ENCODE measurements around the gene MX1. TPM values are rescaled to one million over a fixed set of nuclear protein-coding genes. Genes with fewer than 3 reads are reported as not detected.
A peak's percentile ranks its signal among the peaks of the same experiment; 100 is the strongest.
"Not testable (repeated sequence)": the region's sequence is repeated elsewhere in the genome, so short reads cannot be mapped to it uniquely, and the experiment has no call there.

MX1 gene
- polyA plus RNA-seq, 2 of the 4 experiments (the other 2 are of a cell fraction): 0.58 to 0.96 TPM

DNA sequence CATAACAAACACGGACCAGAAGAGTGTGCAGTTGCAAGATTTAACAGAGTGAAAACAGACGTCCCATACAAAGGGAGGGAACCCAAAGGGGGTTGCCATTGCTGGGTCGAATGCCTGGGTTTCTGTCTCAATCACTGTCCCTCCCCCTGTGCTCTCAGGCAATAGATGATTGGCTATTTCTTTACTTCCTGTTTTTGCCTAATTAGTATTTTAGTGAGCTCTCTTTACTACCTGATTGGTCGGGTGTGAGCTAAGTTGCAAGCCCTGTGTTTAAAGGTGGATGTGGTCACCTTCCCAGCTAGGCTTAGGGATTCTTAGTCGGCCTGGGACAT is 2.8 kb upstream of the MX1 start:
- not testable (repeated sequence) for FAIRE-seq
- 69% methylated on average over 5 of the region's 5 CpGs for WGBS (ENCODE audit: missing lambda C conversion rate)

DNA sequence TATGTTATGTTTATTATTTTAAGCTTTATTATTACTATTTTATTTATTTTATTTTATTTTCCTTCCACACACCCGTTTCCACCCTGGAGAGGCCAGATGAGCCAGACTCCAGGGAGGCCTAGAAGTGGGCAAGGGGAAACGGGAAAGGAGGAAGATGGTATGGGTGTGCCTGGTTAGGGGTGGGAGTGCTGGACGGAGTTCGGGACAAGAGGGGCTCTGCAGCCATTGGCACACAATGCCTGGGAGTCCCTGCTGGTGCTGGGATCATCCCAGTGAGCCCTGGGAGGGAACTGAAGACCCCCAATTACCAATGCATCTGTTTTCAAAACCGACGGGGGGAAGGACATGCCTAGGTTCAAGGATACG is 468 bp upstream of the MX1 start:
- H3K4me3 ChIP-seq: peak overlapping the region; percentile 49
- peak overlapping the region; percentile 84 for H3K4me2 ChIP-seq
- TF ChIP-seq TFCP2L1 (CRISPR knock-in tag; IDR thresholded peaks at IDR 0.05): no peak
- TF ChIP-seq CHD4 (IDR thresholded peaks at IDR 0.05; ENCODE audit: borderline replicate concordance): no peak
- TF ChIP-seq NR3C1 (IDR thresholded peaks at IDR 0.05): no peak
- no peak for TF ChIP-seq RARB (CRISPR knock-in tag; IDR thresholded peaks at IDR 0.05)
- no peak for TF ChIP-seq CBX2 (IDR thresholded peaks at IDR 0.05; ENCODE audit: borderline replicate concordance, low read depth)
- TF ChIP-seq HDAC2 (IDR thresholded peaks at IDR 0.05): no peak
- TF ChIP-seq, protein P1, sequence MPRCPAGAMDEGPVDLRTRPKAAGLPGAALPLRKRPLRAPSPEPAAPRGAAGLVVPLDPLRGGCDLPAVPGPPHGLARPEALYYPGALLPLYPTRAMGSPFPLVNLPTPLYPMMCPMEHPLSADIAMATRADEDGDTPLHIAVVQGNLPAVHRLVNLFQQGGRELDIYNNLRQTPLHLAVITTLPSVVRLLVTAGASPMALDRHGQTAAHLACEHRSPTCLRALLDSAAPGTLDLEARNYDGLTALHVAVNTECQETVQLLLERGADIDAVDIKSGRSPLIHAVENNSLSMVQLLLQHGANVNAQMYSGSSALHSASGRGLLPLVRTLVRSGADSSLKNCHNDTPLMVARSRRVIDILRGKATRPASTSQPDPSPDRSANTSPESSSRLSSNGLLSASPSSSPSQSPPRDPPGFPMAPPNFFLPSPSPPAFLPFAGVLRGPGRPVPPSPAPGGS (IDR thresholded peaks at IDR 0.05): no peak
- TF ChIP-seq, protein P2, sequence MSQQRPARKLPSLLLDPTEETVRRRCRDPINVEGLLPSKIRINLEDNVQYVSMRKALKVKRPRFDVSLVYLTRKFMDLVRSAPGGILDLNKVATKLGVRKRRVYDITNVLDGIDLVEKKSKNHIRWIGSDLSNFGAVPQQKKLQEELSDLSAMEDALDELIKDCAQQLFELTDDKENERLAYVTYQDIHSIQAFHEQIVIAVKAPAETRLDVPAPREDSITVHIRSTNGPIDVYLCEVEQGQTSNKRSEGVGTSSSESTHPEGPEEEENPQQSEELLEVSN (IDR thresholded peaks at IDR 0.05; ENCODE audit: borderline replicate concordance, low read depth): no peak
- TF ChIP-seq, protein P3, sequence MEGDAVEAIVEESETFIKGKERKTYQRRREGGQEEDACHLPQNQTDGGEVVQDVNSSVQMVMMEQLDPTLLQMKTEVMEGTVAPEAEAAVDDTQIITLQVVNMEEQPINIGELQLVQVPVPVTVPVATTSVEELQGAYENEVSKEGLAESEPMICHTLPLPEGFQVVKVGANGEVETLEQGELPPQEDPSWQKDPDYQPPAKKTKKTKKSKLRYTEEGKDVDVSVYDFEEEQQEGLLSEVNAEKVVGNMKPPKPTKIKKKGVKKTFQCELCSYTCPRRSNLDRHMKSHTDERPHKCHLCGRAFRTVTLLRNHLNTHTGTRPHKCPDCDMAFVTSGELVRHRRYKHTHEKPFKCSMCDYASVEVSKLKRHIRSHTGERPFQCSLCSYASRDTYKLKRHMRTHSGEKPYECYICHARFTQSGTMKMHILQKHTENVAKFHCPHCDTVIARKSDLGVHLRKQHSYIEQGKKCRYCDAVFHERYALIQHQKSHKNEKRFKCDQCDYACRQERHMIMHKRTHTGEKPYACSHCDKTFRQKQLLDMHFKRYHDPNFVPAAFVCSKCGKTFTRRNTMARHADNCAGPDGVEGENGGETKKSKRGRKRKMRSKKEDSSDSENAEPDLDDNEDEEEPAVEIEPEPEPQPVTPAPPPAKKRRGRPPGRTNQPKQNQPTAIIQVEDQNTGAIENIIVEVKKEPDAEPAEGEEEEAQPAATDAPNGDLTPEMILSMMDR (IDR thresholded peaks at IDR 0.05): no peak
- TF ChIP-seq FOSL2 (IDR thresholded peaks at IDR 0.05): no peak
- no peak for TF ChIP-seq FOSL2 (CRISPR knock-in tag; IDR thresholded peaks at IDR 0.05)
- no peak for TF ChIP-seq JUN (IDR thresholded peaks at IDR 0.05)
- no peak for TF ChIP-seq SREBF2 (IDR thresholded peaks at IDR 0.05)
- no peak for TF ChIP-seq RNF2 (IDR thresholded peaks at IDR 0.05; ENCODE audit: borderline replicate concordance, low read depth)
- TF ChIP-seq RCOR1 (IDR thresholded peaks at IDR 0.05; ENCODE audit: low read depth, low read length): no peak
- no peak for TF ChIP-seq FOXS1 (CRISPR knock-in tag; IDR thresholded peaks at IDR 0.05)
- TF ChIP-seq NFE2L2 (conservative IDR thresholded peaks at IDR 0.05; ENCODE audit: low read length): no peak
- no peak for TF ChIP-seq KDM5A (IDR thresholded peaks at IDR 0.05)
- FAIRE-seq (no peak), DNase-seq (ENCODE audit: low read depth in 1 of 2, low spot score in 1 of 2) (no peak), ATAC-seq (no peak)
- POLR2A ChIA-PET: no interaction called here
- WGBS (ENCODE audit: missing lambda C conversion rate): 84% methylated on average over 7 of the region's 7 CpGs
- CTCF ChIA-PET: no interaction called here
- no peaks in the 10 kb centered on the region for H3K4me1 ChIP-seq
- no peaks in the 10 kb centered on the region for H3K9me3 ChIP-seq
- H3K27ac ChIP-seq: peak overlapping the region in 1 of 2 experiments; percentile 71; a peak in 2 of 6 replicates

More for the DNA sequence above, 2.8 kb upstream of the MX1 start:
- H3K4me2 ChIP-seq; DNase-seq (ENCODE audit: low read depth in 1 of 2, low spot score in 1 of 2); CTCF ChIA-PET; POLR2A ChIA-PET; ATAC-seq; H3K4me3 ChIP-seq; H3K9me3 ChIP-seq; H3K27ac ChIP-seq; H3K4me1 ChIP-seq: not testable (repeated sequence)

DNA sequence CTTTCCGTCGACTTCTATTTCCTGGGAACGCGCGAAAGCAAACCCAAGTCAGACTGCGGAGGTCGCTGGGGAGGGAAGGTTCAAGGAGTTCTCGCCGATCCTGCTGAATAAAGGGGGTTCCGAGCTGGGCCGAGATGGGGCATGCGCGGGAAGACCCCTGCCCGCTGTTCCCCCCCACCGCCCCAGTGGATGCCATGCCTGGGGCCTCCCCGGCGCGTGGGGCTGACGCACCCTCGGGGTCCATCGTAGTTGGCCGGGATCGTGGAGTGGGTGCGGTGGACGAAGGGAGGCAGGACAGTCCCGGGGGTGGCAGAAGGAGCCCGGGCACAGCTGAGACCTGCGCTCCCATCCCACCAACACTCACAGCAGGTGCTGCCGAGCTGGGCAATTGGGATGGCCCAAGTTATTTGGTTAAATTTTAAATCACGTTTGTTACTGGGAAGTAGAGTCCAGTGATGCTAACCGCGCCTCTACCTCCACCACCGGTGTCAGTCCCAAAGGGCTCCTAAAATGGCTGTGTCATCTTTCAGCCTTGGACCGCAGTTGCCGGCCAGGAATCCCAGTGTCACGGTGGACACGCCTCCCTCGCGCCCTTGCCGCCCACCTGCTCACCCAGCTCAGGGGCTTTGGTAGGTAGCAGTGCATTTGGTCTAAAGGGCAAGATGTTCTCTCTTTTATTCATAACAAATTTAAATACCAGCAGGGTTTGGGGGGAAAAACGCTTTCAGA is 801 bp downstream of the MX1 start:
- 83% methylated on average over 33 of the region's 41 CpGs for WGBS (ENCODE audit: missing lambda C conversion rate)
- POLR2A ChIA-PET: no interaction called here
- H3K4me3 ChIP-seq: peak overlapping the region; percentile 49
- peak overlapping the region; percentile 84 for H3K4me2 ChIP-seq
- H3K27ac ChIP-seq: peak overlapping the region in 1 of 2 experiments; percentile 71; a peak in 2 of 6 replicates
- CTCF ChIA-PET: interaction anchor here (1.2 kb wide), 1 partner anchor 143 kb away, joined by 3 read pairs; no protein-coding TSS in a partner anchor
- no peaks in the 10 kb centered on the region for H3K4me1 ChIP-seq
- FAIRE-seq (no peak), ATAC-seq (no peak), DNase-seq (ENCODE audit: low read depth in 1 of 2, low spot score in 1 of 2) (no peak)
- no peak for TF ChIP-seq HOXA7 (CRISPR knock-in tag; IDR thresholded peaks at IDR 0.05)
- TF ChIP-seq SMC3 (IDR thresholded peaks at IDR 0.05): no peak
- TF ChIP-seq, protein P4, sequence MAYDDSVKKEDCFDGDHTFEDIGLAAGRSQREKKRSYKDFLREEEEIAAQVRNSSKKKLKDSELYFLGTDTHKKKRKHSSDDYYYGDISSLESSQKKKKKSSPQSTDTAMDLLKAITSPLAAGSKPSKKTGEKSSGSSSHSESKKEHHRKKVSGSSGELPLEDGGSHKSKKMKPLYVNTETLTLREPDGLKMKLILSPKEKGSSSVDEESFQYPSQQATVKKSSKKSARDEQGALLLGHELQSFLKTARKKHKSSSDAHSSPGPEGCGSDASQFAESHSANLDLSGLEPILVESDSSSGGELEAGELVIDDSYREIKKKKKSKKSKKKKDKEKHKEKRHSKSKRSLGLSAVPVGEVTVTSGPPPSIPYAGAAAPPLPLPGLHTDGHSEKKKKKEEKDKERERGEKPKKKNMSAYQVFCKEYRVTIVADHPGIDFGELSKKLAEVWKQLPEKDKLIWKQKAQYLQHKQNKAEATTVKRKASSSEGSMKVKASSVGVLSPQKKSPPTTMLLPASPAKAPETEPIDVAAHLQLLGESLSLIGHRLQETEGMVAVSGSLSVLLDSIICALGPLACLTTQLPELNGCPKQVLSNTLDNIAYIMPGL (CRISPR knock-in tag; IDR thresholded peaks at IDR 0.05; ENCODE audit: borderline replicate concordance): no peak
- no peaks in the 10 kb centered on the region for H3K9me3 ChIP-seq
